ENCODE data around the gene RNASEL.

RNASEL gene

DNA sequence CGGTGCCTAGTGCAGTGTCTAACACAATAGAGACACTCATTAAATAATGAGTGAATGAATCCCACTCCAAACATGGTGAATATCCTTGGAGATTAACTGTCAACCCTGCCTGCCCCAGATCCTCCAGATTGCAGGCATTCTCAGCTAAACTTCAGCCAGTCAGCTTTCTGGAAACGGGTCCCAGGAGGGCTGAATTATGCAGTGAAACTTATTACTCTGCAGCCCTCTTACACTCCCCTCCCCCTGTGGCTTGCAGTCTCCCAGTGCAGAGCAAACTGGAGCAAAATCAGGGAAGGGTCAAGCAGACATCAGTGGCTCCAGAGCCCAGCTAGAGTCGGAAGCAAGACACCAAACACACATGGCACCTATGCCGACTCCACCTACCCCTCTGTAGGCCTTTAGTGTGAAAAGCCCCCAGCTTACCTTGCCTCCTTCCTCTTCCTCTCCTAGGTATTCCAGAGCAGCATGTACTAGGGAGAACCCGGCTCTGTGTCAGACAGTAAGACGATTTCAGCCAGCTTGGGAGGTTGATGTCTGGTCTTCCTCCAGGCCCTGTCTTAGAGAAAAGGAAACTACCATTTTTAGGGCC lies 21.6 kb upstream of the RNASEL start:
- Histone ChIP-seq H4K20me1 (ENCODE audit: insufficient read depth, low read length) (no peaks in the 10 kb centered on the region), H3K4me3 (ENCODE audit: low read depth, low read length, poor library complexity, severe bottlenecking) (no peak overlapping the region), H3K27me3 (ENCODE audit: insufficient read depth, low read length) (peaks cover 6% of the 10 kb centered on the region; the same call in 1 of the 2 replicates), H3K9ac (ENCODE audit: low read length) (no peak overlapping the region), H3K4me2 (ENCODE audit: low read length) (no peak overlapping the region), H3K4me1 (ENCODE audit: insufficient read depth, low read length, severe bottlenecking) (peaks cover 31% of the 10 kb centered on the region), H3K79me2 (ENCODE audit: insufficient read depth, low read length) (no peaks in the 10 kb centered on the region), H3F3A (ENCODE audit: insufficient read depth, low read length) (no peaks in the 10 kb centered on the region), H3K27ac (ENCODE audit: low read depth, low read length, poor library complexity, severe bottlenecking) (no peak overlapping the region), H2AFZ (ENCODE audit: low read length) (no peak overlapping the region), H3K36me3 (ENCODE audit: insufficient read depth, low read length) (no peaks in the 10 kb centered on the region), H3K9me2 (ENCODE audit: low read depth, low read length) (no peaks in the 10 kb centered on the region), H3K9me3 (ENCODE audit: low read length) (no peaks in the 10 kb centered on the region)
- TF ChIP-seq EZH2 (IDR thresholded peaks at IDR 0.05; ENCODE audit: borderline replicate concordance, low read length) = no peak
- TF ChIP-seq, protein P1, sequence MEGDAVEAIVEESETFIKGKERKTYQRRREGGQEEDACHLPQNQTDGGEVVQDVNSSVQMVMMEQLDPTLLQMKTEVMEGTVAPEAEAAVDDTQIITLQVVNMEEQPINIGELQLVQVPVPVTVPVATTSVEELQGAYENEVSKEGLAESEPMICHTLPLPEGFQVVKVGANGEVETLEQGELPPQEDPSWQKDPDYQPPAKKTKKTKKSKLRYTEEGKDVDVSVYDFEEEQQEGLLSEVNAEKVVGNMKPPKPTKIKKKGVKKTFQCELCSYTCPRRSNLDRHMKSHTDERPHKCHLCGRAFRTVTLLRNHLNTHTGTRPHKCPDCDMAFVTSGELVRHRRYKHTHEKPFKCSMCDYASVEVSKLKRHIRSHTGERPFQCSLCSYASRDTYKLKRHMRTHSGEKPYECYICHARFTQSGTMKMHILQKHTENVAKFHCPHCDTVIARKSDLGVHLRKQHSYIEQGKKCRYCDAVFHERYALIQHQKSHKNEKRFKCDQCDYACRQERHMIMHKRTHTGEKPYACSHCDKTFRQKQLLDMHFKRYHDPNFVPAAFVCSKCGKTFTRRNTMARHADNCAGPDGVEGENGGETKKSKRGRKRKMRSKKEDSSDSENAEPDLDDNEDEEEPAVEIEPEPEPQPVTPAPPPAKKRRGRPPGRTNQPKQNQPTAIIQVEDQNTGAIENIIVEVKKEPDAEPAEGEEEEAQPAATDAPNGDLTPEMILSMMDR (IDR thresholded peaks at IDR 0.05; ENCODE audit: low read length) = no peak

- peaks cover 22% of the 10 kb centered on the region for H3K4me1 ChIP-seq (ENCODE audit: insufficient read depth, low read length, severe bottlenecking)
- no peak overlapping the region for H3K27ac ChIP-seq (ENCODE audit: low read depth, low read length, poor library complexity, severe bottlenecking)
- H3K4me2 ChIP-seq (ENCODE audit: low read length) = no peak overlapping the region
- no peaks in the 10 kb centered on the region for H4K20me1 ChIP-seq (ENCODE audit: insufficient read depth, low read length)
- no peak overlapping the region for H2AFZ ChIP-seq (ENCODE audit: low read length)
- no peak overlapping the region for H3K4me3 ChIP-seq (ENCODE audit: low read depth, low read length, poor library complexity, severe bottlenecking)
- no peaks in the 10 kb centered on the region for H3K36me3 ChIP-seq (ENCODE audit: insufficient read depth, low read length)
- H3K27me3 ChIP-seq (ENCODE audit: insufficient read depth, low read length) = peaks cover 6% of the 10 kb centered on the region; the same call in 1 of the 2 replicates
- H3K9me2 ChIP-seq (ENCODE audit: low read depth, low read length) = no peaks in the 10 kb centered on the region
- TF ChIP-seq EZH2 (IDR thresholded peaks at IDR 0.05; ENCODE audit: borderline replicate concordance, low read length) = no peak
- TF ChIP-seq, protein P1 (IDR thresholded peaks at IDR 0.05; ENCODE audit: low read length) = no peak
- H3K9me3 ChIP-seq (ENCODE audit: low read length) = no peaks in the 10 kb centered on the region
- no peaks in the 10 kb centered on the region for H3F3A ChIP-seq (ENCODE audit: insufficient read depth, low read length)
- no peak overlapping the region for H3K9ac ChIP-seq (ENCODE audit: low read length)
- no peaks in the 10 kb centered on the region for H3K79me2 ChIP-seq (ENCODE audit: insufficient read depth, low read length)
Measured at GRCh38 chr1:182608845-182609610, 20.0 kb upstream of the RNASEL start.

- peaks cover 6% of the 10 kb centered on the region; the same call in 1 of the 2 replicates for H3K27me3 ChIP-seq (ENCODE audit: insufficient read depth, low read length)
- TF ChIP-seq, protein P1 (IDR thresholded peaks at IDR 0.05; ENCODE audit: low read length) = no peak
- no peak for TF ChIP-seq EZH2 (IDR thresholded peaks at IDR 0.05; ENCODE audit: borderline replicate concordance, low read length)
- no peaks in the 10 kb centered on the region for H3K79me2 ChIP-seq (ENCODE audit: insufficient read depth, low read length)
- H2AFZ ChIP-seq (ENCODE audit: low read length) = no peak overlapping the region
- H3K9ac ChIP-seq (ENCODE audit: low read length) = no peak overlapping the region
- no peaks in the 10 kb centered on the region for H3K9me2 ChIP-seq (ENCODE audit: low read depth, low read length)
- no peaks in the 10 kb centered on the region for H3F3A ChIP-seq (ENCODE audit: insufficient read depth, low read length)
- peaks cover 29% of the 10 kb centered on the region for H3K4me1 ChIP-seq (ENCODE audit: insufficient read depth, low read length, severe bottlenecking)
- H3K27ac ChIP-seq (ENCODE audit: low read depth, low read length, poor library complexity, severe bottlenecking) = no peak overlapping the region
- H3K9me3 ChIP-seq (ENCODE audit: low read length) = no peaks in the 10 kb centered on the region
- no peak overlapping the region for H3K4me3 ChIP-seq (ENCODE audit: low read depth, low read length, poor library complexity, severe bottlenecking)
- no peak overlapping the region for H3K4me2 ChIP-seq (ENCODE audit: low read length)
- H3K36me3 ChIP-seq (ENCODE audit: insufficient read depth, low read length) = no peaks in the 10 kb centered on the region
- H4K20me1 ChIP-seq (ENCODE audit: insufficient read depth, low read length) = no peaks in the 10 kb centered on the region
Measured at GRCh38 chr1:182608236-182608635, 19.2 kb upstream of the RNASEL start.

Measured in OCI-LY1 (cell line).